Measurements from ENCODE around the gene KIAA1671. TPM values are rescaled to one million over a fixed set of nuclear protein-coding genes. Genes with fewer than 3 reads are reported as not detected.

Gene KIAA1671
- polyA plus RNA-seq, 1 of the 3 experiments (the other 2 are of a cell fraction) = 7.4 TPM

- Histone ChIP-seq H3K4me2 (no peak overlapping the region), H3K4me3 (ENCODE audit: low read depth in 2 of 2, low read length in 1 of 2) (no peak overlapping the region), H3K9ac (no peak overlapping the region), H4K20me1 (ENCODE audit: insufficient read depth) (no peaks in the 10 kb centered on the region), H3K79me2 (ENCODE audit: insufficient read depth) (peaks cover 48% of the 10 kb centered on the region), H3F3A (replicated peaks; ENCODE audit: insufficient read depth) (peaks cover 10% of the 10 kb centered on the region), H3K36me3 (replicated peaks in 1 of 2; ENCODE audit: control insufficient read depth in 1 of 2, insufficient read depth in 2 of 2, low read length in 1 of 2) (no peaks in the 10 kb centered on the region), H3K9me2 (no peaks in the 10 kb centered on the region), H3K27me3 (ENCODE audit: insufficient read depth) (no peaks in the 10 kb centered on the region), H3K27ac (ENCODE audit: low read depth in 2 of 2, low read length in 1 of 2) (peak overlapping the region in 1 of 2 experiments; percentile 89; a peak in 1 of 4 replicates), H2AFZ (ENCODE audit: low read depth) (no peak overlapping the region), H3K4me1 (ENCODE audit: control insufficient read depth in 1 of 2, insufficient read depth in 2 of 2, low read depth in 1 of 2, low read length in 1 of 2) (peaks cover 3 to 23% of the 10 kb centered on the region in 2 experiments; a peak in 3 of 4 replicates), H3K9me3 (no peaks in the 10 kb centered on the region)
- TF ChIP-seq PBX3 (IDR thresholded peaks at IDR 0.05) (no peak), RFX5 (IDR thresholded peaks at IDR 0.05; ENCODE audit: low read length) (no peak), GABPA (IDR thresholded peaks at IDR 0.05; ENCODE audit: low read depth) (no peak), ZBTB33 (IDR thresholded peaks at IDR 0.05; ENCODE audit: borderline replicate concordance, low read depth) (no peak), EZH2phosphoT487 (IDR thresholded peaks at IDR 0.05; ENCODE audit: borderline replicate concordance, low read depth) (no peak), RAD21 (IDR thresholded peaks at IDR 0.05; ENCODE audit: low read length) (no peak), TAF1 (IDR thresholded peaks at IDR 0.05; ENCODE audit: borderline replicate concordance, low read depth, low read length) (no peak), YY1 (IDR thresholded peaks at IDR 0.05; ENCODE audit: low read depth) (no peak), POLR2AphosphoS5 (IDR thresholded peaks at IDR 0.05; ENCODE audit: low read depth, low read length) (no peak), FOXM1 (IDR thresholded peaks at IDR 0.05; ENCODE audit: low read depth) (no peak), GATA2 (CRISPR knock-in tag; IDR thresholded peaks at IDR 0.05) (no peak), TCF12 (IDR thresholded peaks at IDR 0.05) (no peak), MEF2A (IDR thresholded peaks at IDR 0.05; ENCODE audit: borderline replicate concordance, low read depth) (no peak), FOSL2 (IDR thresholded peaks at IDR 0.05; ENCODE audit: borderline replicate concordance, low read depth) (no peak), RCOR1 (IDR thresholded peaks at IDR 0.05; ENCODE audit: low read length) (no peak), REST (IDR thresholded peaks at IDR 0.05; ENCODE audit: low read depth, low read length) (no peak)
- ChIA-PET CTCF (interaction anchor here (1.0 to 1.2 kb wide), 2 partner anchors 65 to 73 kb away, joined by 3 to 5 read pairs; no protein-coding TSS in a partner anchor), POLR2A (interaction anchor here (0.6 kb wide), 1 partner anchor 40 kb away, joined by 4 read pairs; no protein-coding TSS in a partner anchor)
- WGBS (ENCODE audit: low lambda C conversion rate) = 100% methylated on average over 1 of the region's 1 CpG
- DNase-seq = no peak
These were observed 31.6 kb downstream of the KIAA1671 start for GRCh38 chr22:24984122-24984521.
